CD4-positive, alpha-beta T cell (primary cell): ENCODE data around the gene WDR72. TPM values are rescaled to one million over a fixed set of nuclear protein-coding genes. Genes with fewer than 3 reads are reported as not detected.
"Not testable (repeated sequence)": the region's sequence is repeated elsewhere in the genome, so short reads cannot be mapped to it uniquely, and the experiment has no call there.

Experiments
- ATAC-seq: fragments of 200-7000 bp; cut with Tn5 transposase; one replicate; pipeline ENCODE4 v1.10.0; 2022; ENCODE audit warnings: mild to moderate bottlenecking; ENCODE audit not compliant: poor library complexity
- CTCF ChIA-PET: fragments of 350-600 bp; sonication (Branson Sonifier 250); formaldehyde crosslinking; loops from one replicate; lab custom pipeline; 2021; ENCODE audit warnings: antibody characterized with exemption, inconsistent platforms; lab: Charles Lee
- POLR2A ChIA-PET: fragments of 350-600 bp; sonication (Branson Sonifier 250); formaldehyde crosslinking; loops from one replicate; lab custom pipeline; 2021; ENCODE audit warnings: antibody characterized with exemption, inconsistent platforms; lab: Charles Lee
- DNase-seq, 14 experiments: peaks; one replicate each; pipeline ENCODE4 v3.0.0-alpha.2; 2013 to 2020; ENCODE audit warnings: mixed read lengths in 2 of 14
- H3K27ac ChIP-seq, 2 donors: one replicate each; pipeline versions ENCODE4 v1.5.1 to v1.7.0; 2013; ENCODE audit warnings: low read length in 2 of 2, low read depth in 1 of 2, mild to moderate bottlenecking in 1 of 2
- H3K27me3 ChIP-seq, 2 experiments: 1 replicate in 1 of 2; 2 replicates in 1 of 2; pipeline versions ENCODE4 v1.6.1 to v1.7.0; 2013; ENCODE audit warnings: low read length in 2 of 2, control low read depth in 1 of 2, mild to moderate bottlenecking in 1 of 2, moderate library complexity in 1 of 2; ENCODE audit not compliant: insufficient read depth in 2 of 2, control insufficient read depth in 1 of 2
- H3K36me3 ChIP-seq: one replicate; pipeline ENCODE4 v1.6.1; 2013; ENCODE audit warnings: low read length, control low read depth; ENCODE audit not compliant: insufficient read depth
- H3K4me1 ChIP-seq: one replicate; pipeline ENCODE4 v1.6.1; 2013; ENCODE audit warnings: low read length, control low read depth; ENCODE audit not compliant: insufficient read depth
- H3K4me3 ChIP-seq: one replicate; pipeline ENCODE4 v1.5.1; 2013; ENCODE audit warnings: mild to moderate bottlenecking, low read length, moderate library complexity
- H3K9me3 ChIP-seq, 2 experiments: 1 replicate in 1 of 2; 2 replicates in 1 of 2; pipeline versions ENCODE4 v1.6.1 to v1.7.0; 2013; ENCODE audit warnings: low read length in 2 of 2, mild to moderate bottlenecking in 2 of 2, control low read depth in 1 of 2, moderate library complexity in 1 of 2; ENCODE audit not compliant: control insufficient read depth in 1 of 2, insufficient read depth in 1 of 2
- H3K27ac Mint-ChIP-seq: one replicate; pipeline ENCODE4 v1.8.0; 2020; ENCODE audit warnings: mixed read lengths
- H3K27me3 Mint-ChIP-seq: one replicate; pipeline ENCODE4 v1.8.0; 2021; ENCODE audit warnings: mixed read lengths
- H3K36me3 Mint-ChIP-seq: one replicate; pipeline ENCODE4 v1.8.0; 2021; ENCODE audit warnings: low read depth, mixed read lengths
- H3K4me1 Mint-ChIP-seq: one replicate; pipeline ENCODE4 v1.8.0; 2021; ENCODE audit warnings: low read depth, mixed read lengths
- H3K4me3 Mint-ChIP-seq: one replicate; pipeline ENCODE4 v1.8.0; 2020; ENCODE audit warnings: mild to moderate bottlenecking, mixed read lengths
- H3K9me3 Mint-ChIP-seq: one replicate; pipeline ENCODE4 v1.8.0; 2020; ENCODE audit warnings: mixed read lengths
- CTCF ChIP-seq: fragments of 200-600 bp; IDR thresholded peaks from one replicate; pipeline ENCODE4 v1.8.0; 2022; ENCODE audit warnings: antibody characterized with exemption, mild to moderate bottlenecking
- intact Hi-C, 2 experiments: fragments of 100-400 bp; cut with DNase I in 1 of 2; cut with micrococcal nuclease in 1 of 2; formaldehyde crosslinking; loops; one replicate each; pipeline versions ENCODE4 v1.15.1 to v1.9.0; 2023 to 2025; cut with DNase I, micrococcal nuclease
- total RNA-seq, 174 experiments: library from RNA in 2 of 174; stranded (reverse) in 2 of 174; gene quantifications; one replicate each; pipeline ENCODE4 v1.2.3 and lab custom pipeline; 2021 to 2026

Gene WDR72
- total RNA-seq, 2 experiments from 2014 or later = not detected

- Histone ChIP-seq H3K27me3 (no peaks in the 10 kb centered on the region), H3K9me3 (peaks cover 0 to 4% of the 10 kb centered on the region in 2 experiments), H3K36me3 (no peaks in the 10 kb centered on the region), H3K27ac (no peak overlapping the region), H3K4me1 (no peaks in the 10 kb centered on the region), H3K4me3 (no peak overlapping the region)
- CTCF ChIA-PET = no interaction called here
- no peak overlapping the region for H3K4me3 Mint-ChIP-seq
- H3K27ac Mint-ChIP-seq = no peak overlapping the region
- H3K27me3 Mint-ChIP-seq = no peaks in the 10 kb centered on the region
- no peaks in the 10 kb centered on the region for H3K36me3 Mint-ChIP-seq
- intact Hi-C loops = no loop called here
- H3K4me1 Mint-ChIP-seq = no peaks in the 10 kb centered on the region
- no peak for TF ChIP-seq CTCF
- no peaks in the 10 kb centered on the region for H3K9me3 Mint-ChIP-seq
- DNase-seq (no peak), ATAC-seq (no peak)
- POLR2A ChIA-PET = no interaction called here
Measured at GRCh38 chr15:53548236-53548635, 211.2 kb downstream of the WDR72 start.

GRCh38 chr15:53540626-53541300 is 218.7 kb downstream of the WDR72 start:
- H3K4me3 Mint-ChIP-seq, H3K27me3 ChIP-seq, ATAC-seq, POLR2A ChIA-PET, H3K9me3 Mint-ChIP-seq, H3K4me3 ChIP-seq, H3K27me3 Mint-ChIP-seq, H3K36me3 ChIP-seq, H3K36me3 Mint-ChIP-seq, DNase-seq, CTCF ChIA-PET, H3K4me1 Mint-ChIP-seq, H3K9me3 ChIP-seq, H3K27ac Mint-ChIP-seq, H3K27ac ChIP-seq, intact Hi-C loops, H3K4me1 ChIP-seq: not testable (repeated sequence)

DNA sequence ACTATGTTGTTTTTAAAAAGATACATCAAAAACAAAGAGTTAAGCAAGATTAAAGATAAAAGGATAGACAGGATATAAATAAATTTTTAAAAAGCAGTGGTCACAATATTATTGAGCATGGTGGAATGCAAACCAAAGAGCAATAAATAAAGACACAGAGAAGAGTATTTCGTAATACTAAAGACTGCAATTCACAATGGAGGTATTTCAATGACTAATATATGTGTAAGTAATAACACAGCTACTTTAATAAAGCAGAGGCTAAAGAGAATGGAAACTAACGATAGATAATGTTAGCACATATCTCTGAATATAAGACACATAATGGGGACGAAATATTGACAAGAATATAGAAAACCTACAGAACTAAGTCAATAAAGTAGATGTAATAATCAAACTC is 219.6 kb downstream of the WDR72 start:
- Mint-ChIP-seq H3K36me3 (no peaks in the 10 kb centered on the region), H3K4me3 (no peak overlapping the region), H3K9me3 (no peaks in the 10 kb centered on the region), H3K4me1 (no peaks in the 10 kb centered on the region), H3K27ac (no peak overlapping the region), H3K27me3 (no peaks in the 10 kb centered on the region)
- no peak overlapping the region for H3K27ac ChIP-seq
- no peaks in the 10 kb centered on the region for H3K27me3 ChIP-seq
- no peaks in the 10 kb centered on the region for H3K36me3 ChIP-seq
- no peaks in the 10 kb centered on the region for H3K4me1 ChIP-seq
- ATAC-seq = no peak
- H3K4me3 ChIP-seq = no peak overlapping the region
- no peaks in the 10 kb centered on the region for H3K9me3 ChIP-seq
- ChIA-PET CTCF (interaction anchor here (0.6 kb wide), 1 partner anchor 9 kb away, joined by 4 read pairs; no protein-coding TSS in a partner anchor), POLR2A (no interaction called here)
- intact Hi-C loops = no loop called here
- TF ChIP-seq CTCF = no peak
- no peak for DNase-seq
